Stimulated activated naive CD8-positive, alpha-beta T cell treated with anti-CD3 and anti-CD28 coated beads, Interleukin-15, amount 100 ng/mL, for 72 hours (primary cell): ENCODE data around the gene METTL17.
A peak's percentile ranks its signal among the peaks of the same experiment; 100 is the strongest.
"Not testable (repeated sequence)": the region's sequence is repeated elsewhere in the genome, so short reads cannot be mapped to it uniquely, and the experiment has no call there.

ENCODE experiments used
- ATAC-seq: fragments of 150-1000 bp; cut with Tn5 transposase; 2 replicates; pipeline ENCODE4 v1.10.0; 2021; ENCODE audit warnings: mild to moderate bottlenecking, moderate library complexity
- DNase-seq, 2 donors: peaks; one replicate each; pipeline ENCODE4 v3.0.0; 2021 to 2022
- H3K27ac Mint-ChIP-seq, 2 donors: one replicate each; pipeline ENCODE4 v1.8.0; 2022; ENCODE audit warnings: mild to moderate bottlenecking in 2 of 2, mixed read lengths in 2 of 2, moderate library complexity in 2 of 2
- H3K27me3 Mint-ChIP-seq: one replicate; pipeline ENCODE4 v1.8.0; 2022; ENCODE audit warnings: mixed read lengths
- H3K4me1 Mint-ChIP-seq: one replicate; pipeline ENCODE4 v1.8.0; 2022; ENCODE audit warnings: mild to moderate bottlenecking, mixed read lengths
- H3K4me3 Mint-ChIP-seq, 2 donors: one replicate each; pipeline ENCODE4 v1.8.0; 2022; ENCODE audit warnings: mild to moderate bottlenecking in 2 of 2, mixed read lengths in 2 of 2, moderate library complexity in 1 of 2
- H3K9me3 Mint-ChIP-seq, 2 donors: one replicate each; pipeline ENCODE4 v1.8.0; 2022; ENCODE audit warnings: mixed read lengths in 2 of 2

Gene METTL17

GRCh38 chr14:20989787-20990600 is at the start of gene METTL17:
TSS of gene METTL17 (plus strand) at chr14:20989980. CDS start at chr14:20990003, 23 bp downstream.
- peak; percentile 98 for ATAC-seq
- no peaks in the 10 kb centered on the region for H3K9me3 Mint-ChIP-seq
- peak within 1 kb of the TSS; percentile 95 to 96 for H3K4me3 Mint-ChIP-seq
- H3K27ac Mint-ChIP-seq = peak within 1 kb of the TSS; percentile 94 to 96
- H3K4me1 Mint-ChIP-seq = peaks cover 44% of the 10 kb centered on the region
- no peaks in the 10 kb centered on the region for H3K27me3 Mint-ChIP-seq
- DNase-seq = peak; percentile 87 to 91

- H3K9me3 Mint-ChIP-seq, DNase-seq, ATAC-seq, H3K27ac Mint-ChIP-seq, H3K4me3 Mint-ChIP-seq, H3K27me3 Mint-ChIP-seq: not testable (repeated sequence)
- peaks cover 10% of the 10 kb centered on the region for H3K4me1 Mint-ChIP-seq
Observed at GRCh38 chr14:20945146-20945545, 44.6 kb upstream of the METTL17 start.

- Mint-ChIP-seq H3K4me3 (peak overlapping the region in 1 of 2 donors; percentile 6), H3K4me1 (peaks cover 10% of the 10 kb centered on the region)
- not testable (repeated sequence) for DNase-seq, ATAC-seq, H3K9me3 Mint-ChIP-seq, H3K27ac Mint-ChIP-seq, H3K27me3 Mint-ChIP-seq
Observed at GRCh38 chr14:20946707-20947106, 43.1 kb upstream of the METTL17 start.

GRCh38 chr14:20954736-20955537 is 34.8 kb upstream of the METTL17 start, which contains the start of gene RNASE2:
TSS of gene RNASE2 (plus strand) at chr14:20955487. CDS start at chr14:20955772, 285 bp downstream.
- peaks cover 22% of the 10 kb centered on the region for H3K4me1 Mint-ChIP-seq
- not testable (repeated sequence) for DNase-seq, ATAC-seq, H3K27me3 Mint-ChIP-seq, H3K4me3 Mint-ChIP-seq, H3K9me3 Mint-ChIP-seq
- peak within 1 kb of the TSS in 1 of 2 donors; percentile 36 for H3K27ac Mint-ChIP-seq

GRCh38 chr14:20955538-20955873 is 34.3 kb upstream of the METTL17 start:
- not testable (repeated sequence) for DNase-seq, ATAC-seq, H3K27me3 Mint-ChIP-seq, H3K4me3 Mint-ChIP-seq, H3K9me3 Mint-ChIP-seq
- Mint-ChIP-seq H3K4me1 (peaks cover 28% of the 10 kb centered on the region), H3K27ac (peak overlapping the region in 1 of 2 donors; percentile 9)

GRCh38 chr14:20956376-20956976 is 33.3 kb upstream of the METTL17 start:
- Mint-ChIP-seq H3K9me3 (no peaks in the 10 kb centered on the region), H3K4me1 (peaks cover 38% of the 10 kb centered on the region), H3K27me3 (no peaks in the 10 kb centered on the region), H3K27ac (no peak overlapping the region), H3K4me3 (no peak overlapping the region)
- ATAC-seq = no peak
- no peak for DNase-seq

- not testable (repeated sequence) for DNase-seq, H3K4me3 Mint-ChIP-seq, H3K9me3 Mint-ChIP-seq, ATAC-seq, H3K27ac Mint-ChIP-seq
- Mint-ChIP-seq H3K4me1 (peaks cover 44% of the 10 kb centered on the region), H3K27me3 (peaks cover 13% of the 10 kb centered on the region)
Observed at GRCh38 chr14:20958946-20959345, 30.8 kb upstream of the METTL17 start.

GRCh38 chr14:20969336-20969735 is 20.4 kb upstream of the METTL17 start:
- Mint-ChIP-seq H3K9me3 (no peaks in the 10 kb centered on the region), H3K4me1 (peaks cover 15% of the 10 kb centered on the region), H3K27ac (no peak overlapping the region), H3K27me3 (peaks cover 29% of the 10 kb centered on the region), H3K4me3 (no peak overlapping the region)
- DNase-seq = no peak
- ATAC-seq = no peak

GRCh38 chr14:20970647-20970982 is 19.2 kb upstream of the METTL17 start:
- Mint-ChIP-seq H3K9me3 (no peaks in the 10 kb centered on the region), H3K4me1 (peaks cover 15% of the 10 kb centered on the region), H3K4me3 (peak overlapping the region; percentile 88 to 92), H3K27ac (peak overlapping the region in 1 of 2 donors; percentile 83), H3K27me3 (peaks cover 29% of the 10 kb centered on the region)
- ATAC-seq = peak; percentile 21
- DNase-seq = no peak

- H3K27me3 Mint-ChIP-seq = peaks cover 29% of the 10 kb centered on the region
- H3K4me1 Mint-ChIP-seq = peaks cover 15% of the 10 kb centered on the region
- no peaks in the 10 kb centered on the region for H3K9me3 Mint-ChIP-seq
- H3K27ac Mint-ChIP-seq = peak overlapping the region; percentile 51 to 83
- peak overlapping the region; percentile 88 to 92 for H3K4me3 Mint-ChIP-seq
- ATAC-seq = peak; percentile 92
- peak; percentile 83 to 85 for DNase-seq
Observed at GRCh38 chr14:20970983-20971704, 18.6 kb upstream of the METTL17 start.

GRCh38 chr14:20971705-20972021 is 18.1 kb upstream of the METTL17 start:
- DNase-seq = no peak
- peak overlapping the region; percentile 88 to 92 for H3K4me3 Mint-ChIP-seq
- H3K27me3 Mint-ChIP-seq = peaks cover 29% of the 10 kb centered on the region
- peak; percentile 58 for ATAC-seq
- peaks cover 15% of the 10 kb centered on the region for H3K4me1 Mint-ChIP-seq
- no peaks in the 10 kb centered on the region for H3K9me3 Mint-ChIP-seq
- H3K27ac Mint-ChIP-seq = no peak overlapping the region

- ATAC-seq (no peak), DNase-seq (no peak)
- Mint-ChIP-seq H3K27me3 (peaks cover 20% of the 10 kb centered on the region), H3K4me1 (peaks cover 15% of the 10 kb centered on the region), H3K9me3 (no peaks in the 10 kb centered on the region), H3K4me3 (no peak overlapping the region), H3K27ac (no peak overlapping the region)
Observed at GRCh38 chr14:20973501-20973900, 16.3 kb upstream of the METTL17 start.

GRCh38 chr14:20976291-20976690 is 13.5 kb upstream of the METTL17 start:
- peaks cover 26% of the 10 kb centered on the region for H3K27me3 Mint-ChIP-seq
- peaks cover 7% of the 10 kb centered on the region for H3K4me1 Mint-ChIP-seq
- no peak overlapping the region for H3K27ac Mint-ChIP-seq
- ATAC-seq = no peak
- H3K4me3 Mint-ChIP-seq = no peak overlapping the region
- no peaks in the 10 kb centered on the region for H3K9me3 Mint-ChIP-seq
- DNase-seq = no peak

- no peaks in the 10 kb centered on the region for H3K9me3 Mint-ChIP-seq
Observed at GRCh38 chr14:20978687-20979086, 11.1 kb upstream of the METTL17 start.

GRCh38 chr14:20980906-20981305 is 8.9 kb upstream of the METTL17 start:
- Mint-ChIP-seq H3K9me3 (no peaks in the 10 kb centered on the region), H3K27ac (no peak overlapping the region), H3K4me3 (no peak overlapping the region)

More at GRCh38 chr14:20978687-20979086, 11.1 kb upstream of the METTL17 start:
- DNase-seq (no peak), ATAC-seq (no peak)
- Mint-ChIP-seq H3K27me3 (peaks cover 9% of the 10 kb centered on the region), H3K27ac (no peak overlapping the region), H3K4me3 (no peak overlapping the region), H3K4me1 (no peaks in the 10 kb centered on the region)

More at GRCh38 chr14:20980906-20981305, 8.9 kb upstream of the METTL17 start:
- DNase-seq = no peak
- Mint-ChIP-seq H3K4me1 (no peaks in the 10 kb centered on the region), H3K27me3 (peaks cover 9% of the 10 kb centered on the region)
- no peak for ATAC-seq
